ENCODE data around the gene SMNDC1. TPM values are rescaled to one million over a fixed set of nuclear protein-coding genes. Genes with fewer than 3 reads are reported as not detected.

SMNDC1 gene
- total and polyA plus RNA-seq, 2 of the 4 experiments (the other 2 are of a cell fraction), result 3.9 to 15.1 TPM

DNA sequence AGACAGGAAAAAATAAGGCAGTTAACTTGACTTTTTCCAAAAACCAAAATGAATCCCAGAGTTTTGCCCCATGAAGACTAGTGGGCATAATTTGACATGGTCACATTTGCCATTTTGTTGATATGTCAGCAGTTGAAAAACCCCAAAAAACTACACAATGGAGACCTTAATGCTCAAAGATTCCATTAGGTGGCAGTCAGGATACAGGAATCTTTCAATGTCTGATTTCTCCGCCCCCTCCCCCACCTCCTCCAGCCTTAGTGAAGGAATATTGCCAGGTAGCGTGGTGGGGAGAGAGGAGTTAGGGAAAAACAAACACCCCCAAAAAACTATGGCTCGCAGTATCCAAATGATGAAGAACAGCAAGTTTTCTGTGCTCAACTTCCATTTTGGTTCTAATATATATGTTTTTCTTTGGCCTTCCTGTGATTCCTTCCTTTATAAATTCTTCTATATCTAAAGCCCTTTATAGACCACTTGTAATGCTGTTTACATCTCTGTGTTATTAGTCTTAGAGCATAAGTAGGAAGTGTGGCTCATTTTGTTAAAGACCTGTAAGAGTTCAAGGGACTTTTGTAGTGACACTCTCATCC, 6.7 kb upstream of the SMNDC1 start:
- in situ Hi-C loops (cut with MboI; ENCODE audit: low sequenced_read_pairs) (loop anchor here (5.0 to 25.0 kb wide), 2 partner anchors 236 to 1826 kb away; no protein-coding TSS in a partner anchor), dilution Hi-C loops (cut with HindIII; ENCODE audit: low sequenced_read_pairs, unreplicated experiment) (no loop called here), intact Hi-C loops (cut with micrococcal nuclease) (loop anchor here (1.0 to 10.0 kb wide), 8 partner anchors 42 to 583 kb away; no protein-coding TSS in a partner anchor)
- Histone ChIP-seq H2AK9ac (replicated peaks; ENCODE audit: low read depth, low read length, poor library complexity) (no peak overlapping the region), H3K9me3 (ENCODE audit: control insufficient read depth, insufficient read depth, low read length) (no peaks in the 10 kb centered on the region), H2BK20ac (ENCODE audit: low read depth, low read length) (peak overlapping the region; percentile 78), H3K9ac (ENCODE audit: low read depth, low read length) (no peak overlapping the region), H3K36me3 (ENCODE audit: control insufficient read depth, insufficient read depth, low read length) (no peaks in the 10 kb centered on the region), H3K4me3 (ENCODE audit: insufficient read depth, low read depth, low read length) (no peak overlapping the region), H4K5ac (ENCODE audit: low read depth, low read length) (no peak overlapping the region), H3K14ac (replicated peaks; ENCODE audit: low read depth, low read length) (peak overlapping the region; percentile 38; the same call in 1 of the 2 replicates), H3K18ac (ENCODE audit: low read depth, low read length) (no peak overlapping the region), H3K56ac (ENCODE audit: extremely low read depth, insufficient read depth, low read length) (no peak overlapping the region), H3K79me1 (ENCODE audit: low read depth in 1 of 2, low read length in 2 of 2) (no peaks in the 10 kb centered on the region), H4K20me1 (ENCODE audit: insufficient read depth, low read length) (no peaks in the 10 kb centered on the region), H3K4me2 (ENCODE audit: low read depth, low read length) (peak overlapping the region; percentile 54), H2AFZ (replicated peaks; ENCODE audit: low read length, poor library complexity) (no peak overlapping the region), H4K8ac (ENCODE audit: low read depth in 2 of 2, low read length in 2 of 2) (peak overlapping the region in 1 of 2 experiments; percentile 67; a peak in 2 of 4 replicates), H2BK120ac (ENCODE audit: low read depth, low read length) (peak overlapping the region; percentile 49; the same call in 1 of the 2 replicates), H2BK5ac (ENCODE audit: low read depth, low read length, poor library complexity, severe bottlenecking) (no peak overlapping the region), H2BK15ac (ENCODE audit: low read depth, low read length) (peak overlapping the region; percentile 20; the same call in 1 of the 3 replicates), H3K27me3 (ENCODE audit: control insufficient read depth, insufficient read depth, low read length) (no peaks in the 10 kb centered on the region), H3K23ac (ENCODE audit: low read depth, low read length) (no peak overlapping the region), H3K27ac (ENCODE audit: insufficient read depth, low read length) (no peak overlapping the region), H3K9me1 (ENCODE audit: insufficient read depth, low read length) (0 out of 2 replicates have a peak, but pooled peaks cover 2% of the 10 kb centered on the region), H2AK5ac (ENCODE audit: low read depth, low read length) (peak overlapping the region; percentile 41; the same call in 1 of the 2 replicates), H3K4ac (ENCODE audit: low read depth, low read length) (peak overlapping the region; percentile 54; the same call in 1 of the 2 replicates), H4K91ac (ENCODE audit: insufficient read depth, low read depth, low read length) (no peak overlapping the region; the same call in 1 of the 2 replicates), H3K4me1 (ENCODE audit: control insufficient read depth, insufficient read depth, low read length) (no peaks in the 10 kb centered on the region)
- ATAC-seq (ENCODE audit: low read depth), result peak; percentile 97
- BruUV-seq (replicated peaks), result no TSS peak
- ChIA-PET POLR2A (ENCODE audit: unreplicated experiment) (no interaction called here), CTCF (interaction anchor here (0.5 to 2.1 kb wide), 5 partner anchors 100 to 289 kb away, joined by 3 to 10 read pairs (median 4); no protein-coding TSS in a partner anchor)
- WGBS, 2 experiments (ENCODE audit: extremely low coverage in 2 of 2, insufficient read length in 1 of 2), result no CpG with 5 or more reads among the region's 3 CpGs
- DNase-seq, result peak; percentile 70
- TF ChIP-seq NFE2L2 (IDR thresholded peaks at IDR 0.05; ENCODE audit: low read depth, low read length) (no peak), RCOR1 (IDR thresholded peaks at IDR 0.05; ENCODE audit: insufficient replicate concordance, low read length) (no peak), MXI1 (IDR thresholded peaks at IDR 0.05; ENCODE audit: borderline replicate concordance, low read depth, low read length) (no peak), MAZ (IDR thresholded peaks at IDR 0.05; ENCODE audit: borderline replicate concordance, low read depth, low read length) (0 out of 2 replicates have a peak, but pooled peaks have one; percentile 24), RAD21 (IDR thresholded peaks at IDR 0.05; ENCODE audit: low read length) (peak; percentile 95), FOS (IDR thresholded peaks at IDR 0.05; ENCODE audit: low read depth, low read length) (no peak), CEBPB (IDR thresholded peaks at IDR 0.05; ENCODE audit: low read depth, low read length) (no peak), SMC3 (IDR thresholded peaks at IDR 0.05; ENCODE audit: low read depth, low read length) (peak; percentile 88), CHD1 (IDR thresholded peaks at IDR 0.05; ENCODE audit: low read depth, low read length) (no peak), MAFK (IDR thresholded peaks at IDR 0.05; ENCODE audit: low read depth, low read length) (no peak), BHLHE40 (IDR thresholded peaks at IDR 0.05; ENCODE audit: low read depth, low read length) (no peak), POLR2A (IDR thresholded peaks at IDR 0.05; ENCODE audit: low read depth, low read length) (no peak)
- TF ChIP-seq, protein P1, sequence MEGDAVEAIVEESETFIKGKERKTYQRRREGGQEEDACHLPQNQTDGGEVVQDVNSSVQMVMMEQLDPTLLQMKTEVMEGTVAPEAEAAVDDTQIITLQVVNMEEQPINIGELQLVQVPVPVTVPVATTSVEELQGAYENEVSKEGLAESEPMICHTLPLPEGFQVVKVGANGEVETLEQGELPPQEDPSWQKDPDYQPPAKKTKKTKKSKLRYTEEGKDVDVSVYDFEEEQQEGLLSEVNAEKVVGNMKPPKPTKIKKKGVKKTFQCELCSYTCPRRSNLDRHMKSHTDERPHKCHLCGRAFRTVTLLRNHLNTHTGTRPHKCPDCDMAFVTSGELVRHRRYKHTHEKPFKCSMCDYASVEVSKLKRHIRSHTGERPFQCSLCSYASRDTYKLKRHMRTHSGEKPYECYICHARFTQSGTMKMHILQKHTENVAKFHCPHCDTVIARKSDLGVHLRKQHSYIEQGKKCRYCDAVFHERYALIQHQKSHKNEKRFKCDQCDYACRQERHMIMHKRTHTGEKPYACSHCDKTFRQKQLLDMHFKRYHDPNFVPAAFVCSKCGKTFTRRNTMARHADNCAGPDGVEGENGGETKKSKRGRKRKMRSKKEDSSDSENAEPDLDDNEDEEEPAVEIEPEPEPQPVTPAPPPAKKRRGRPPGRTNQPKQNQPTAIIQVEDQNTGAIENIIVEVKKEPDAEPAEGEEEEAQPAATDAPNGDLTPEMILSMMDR (conservative IDR thresholded peaks at IDR 0.05; ENCODE audit: low read depth, low read length), result peak; percentile 80
- TF ChIP-seq, protein P2, sequence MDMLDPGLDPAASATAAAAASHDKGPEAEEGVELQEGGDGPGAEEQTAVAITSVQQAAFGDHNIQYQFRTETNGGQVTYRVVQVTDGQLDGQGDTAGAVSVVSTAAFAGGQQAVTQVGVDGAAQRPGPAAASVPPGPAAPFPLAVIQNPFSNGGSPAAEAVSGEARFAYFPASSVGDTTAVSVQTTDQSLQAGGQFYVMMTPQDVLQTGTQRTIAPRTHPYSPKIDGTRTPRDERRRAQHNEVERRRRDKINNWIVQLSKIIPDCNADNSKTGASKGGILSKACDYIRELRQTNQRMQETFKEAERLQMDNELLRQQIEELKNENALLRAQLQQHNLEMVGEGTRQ (IDR thresholded peaks at IDR 0.05; ENCODE audit: low read depth, low read length), result no peak
- TF ChIP-seq, protein P3, sequence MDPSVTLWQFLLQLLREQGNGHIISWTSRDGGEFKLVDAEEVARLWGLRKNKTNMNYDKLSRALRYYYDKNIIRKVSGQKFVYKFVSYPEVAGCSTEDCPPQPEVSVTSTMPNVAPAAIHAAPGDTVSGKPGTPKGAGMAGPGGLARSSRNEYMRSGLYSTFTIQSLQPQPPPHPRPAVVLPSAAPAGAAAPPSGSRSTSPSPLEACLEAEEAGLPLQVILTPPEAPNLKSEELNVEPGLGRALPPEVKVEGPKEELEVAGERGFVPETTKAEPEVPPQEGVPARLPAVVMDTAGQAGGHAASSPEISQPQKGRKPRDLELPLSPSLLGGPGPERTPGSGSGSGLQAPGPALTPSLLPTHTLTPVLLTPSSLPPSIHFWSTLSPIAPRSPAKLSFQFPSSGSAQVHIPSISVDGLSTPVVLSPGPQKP (IDR thresholded peaks at IDR 0.05; ENCODE audit: borderline replicate concordance, low read depth, low read length), result no peak
